Neural crest cell (in vitro differentiated cells): ENCODE data around the gene ZFP36L1. TPM values are rescaled to one million over a fixed set of nuclear protein-coding genes. Genes with fewer than 3 reads are reported as not detected.
A peak's percentile ranks its signal among the peaks of the same experiment; 100 is the strongest.

Experiments used
- DNase-seq: peaks from one replicate; pipeline ENCODE4 v3.0.0; 2021; ENCODE audit warnings: low read depth, mixed read lengths, low spot score
- H3K27ac Mint-ChIP-seq: one replicate; pipeline ENCODE4 v1.8.0; 2021; ENCODE audit warnings: mild to moderate bottlenecking, mixed read lengths; ENCODE audit not compliant: unreplicated experiment
- H3K27me3 Mint-ChIP-seq: 2 replicates; pipeline ENCODE4 v1.8.0; 2021; ENCODE audit warnings: low read depth, mild to moderate bottlenecking, mixed read lengths
- H3K36me3 Mint-ChIP-seq: 2 replicates; pipeline ENCODE4 v1.8.0; 2021; ENCODE audit warnings: low read depth, mild to moderate bottlenecking, mixed read lengths
- H3K4me1 Mint-ChIP-seq: 2 replicates; pipeline ENCODE4 v1.8.0; 2021; ENCODE audit warnings: mixed read lengths
- H3K4me3 Mint-ChIP-seq: one replicate; pipeline ENCODE4 v1.8.0; 2021; ENCODE audit warnings: mild to moderate bottlenecking, mixed read lengths
- H3K9me3 Mint-ChIP-seq: 2 replicates; pipeline ENCODE4 v1.8.0; 2021; ENCODE audit warnings: mixed read lengths
- CTCF ChIP-seq: fragments of 200-600 bp; sonication (generic); conservative IDR thresholded peaks from 2 replicates; pipeline ENCODE4 v1.5.0; 2021; ENCODE audit warnings: antibody characterized with exemption, mild to moderate bottlenecking
- total RNA-seq: library from RNA; stranded (reverse); gene quantifications from 2 replicates; pipeline ENCODE4 v1.2.1, GENCODE V29; 2021

ZFP36L1 gene
- total RNA-seq, 1 donor from 2014 or later, result 289 TPM

GRCh38 chr14:68741477-68741791 lies 51.4 kb downstream of the ZFP36L1 start:
- Mint-ChIP-seq H3K27me3 (no peaks in the 10 kb centered on the region), H3K36me3 (no peaks in the 10 kb centered on the region), H3K27ac (no peak overlapping the region), H3K9me3 (peaks cover 6% of the 10 kb centered on the region), H3K4me3 (no peak overlapping the region), H3K4me1 (peaks cover 16% of the 10 kb centered on the region)
- no peak for DNase-seq
- no peak for TF ChIP-seq CTCF

GRCh38 chr14:68740788-68741476 lies 51.9 kb downstream of the ZFP36L1 start:
- H3K27ac Mint-ChIP-seq, result no peak overlapping the region
- no peak for DNase-seq
- no peaks in the 10 kb centered on the region for H3K27me3 Mint-ChIP-seq
- peaks cover 21% of the 10 kb centered on the region for H3K4me1 Mint-ChIP-seq
- H3K36me3 Mint-ChIP-seq, result no peaks in the 10 kb centered on the region
- no peak for TF ChIP-seq CTCF
- peaks cover 6% of the 10 kb centered on the region for H3K9me3 Mint-ChIP-seq
- H3K4me3 Mint-ChIP-seq, result no peak overlapping the region

GRCh38 chr14:68739701-68740100 lies 53.2 kb downstream of the ZFP36L1 start:
- no peaks in the 10 kb centered on the region for H3K36me3 Mint-ChIP-seq
- no peak overlapping the region for H3K27ac Mint-ChIP-seq

GRCh38 chr14:68738559-68738958 lies 54.3 kb downstream of the ZFP36L1 start:
- H3K4me1 Mint-ChIP-seq, result peaks cover 30% of the 10 kb centered on the region
- no peak for DNase-seq
- no peaks in the 10 kb centered on the region for H3K36me3 Mint-ChIP-seq
- peak overlapping the region; percentile 52 for H3K27ac Mint-ChIP-seq
- TF ChIP-seq CTCF, result no peak
- H3K9me3 Mint-ChIP-seq, result peaks cover 6% of the 10 kb centered on the region
- H3K4me3 Mint-ChIP-seq, result no peak overlapping the region
- H3K27me3 Mint-ChIP-seq, result no peaks in the 10 kb centered on the region

More at GRCh38 chr14:68739701-68740100, 53.2 kb downstream of the ZFP36L1 start:
- Mint-ChIP-seq H3K4me3 (no peak overlapping the region), H3K9me3 (peaks cover 6% of the 10 kb centered on the region), H3K4me1 (peaks cover 21% of the 10 kb centered on the region), H3K27me3 (no peaks in the 10 kb centered on the region)
- no peak for DNase-seq
- no peak for TF ChIP-seq CTCF

Other genes starting within 250 kb of the ZFP36L1 start
- gene ACTN1, start 186.2 kb upstream of the ZFP36L1 start, total RNA-seq, result 73.9 and 77.1 TPM in 2 replicates